Breast epithelium (tissue), 4 donors: ENCODE measurements around the gene KIF12. TPM values are rescaled to one million over a fixed set of nuclear protein-coding genes. Genes with fewer than 3 reads are reported as not detected.

Source experiments
- DNase-seq, 2 donors: peaks; one replicate each; pipeline ENCODE4 v3.0.0-alpha.2; 2019; ENCODE audit warnings: low spot score in 2 of 2
- H3K27ac ChIP-seq, 2 donors: fragments of 200-600 bp; sonication (generic) in 1 of 2; one replicate each; pipeline ENCODE4 v1.5.1; 2016 to 2019; ENCODE audit warnings: mild to moderate bottlenecking in 1 of 2
- H3K27me3 ChIP-seq, 2 donors: fragments of 200-600 bp; sonication (generic) in 1 of 2; one replicate each; pipeline versions ENCODE4 v1.5.1 to v1.6.0; 2017 to 2019; ENCODE audit warnings: control low read depth in 1 of 2, mild to moderate bottlenecking in 1 of 2
- H3K36me3 ChIP-seq: fragments of 200-600 bp; one replicate; pipeline ENCODE4 v1.5.1; 2019
- H3K4me1 ChIP-seq, 2 donors: fragments of 200-600 bp; sonication (generic); one replicate each; pipeline ENCODE4 v1.5.1; 2016 to 2019; ENCODE audit warnings: control low read depth in 1 of 2
- H3K4me3 ChIP-seq, 3 donors: fragments of 200-600 bp; sonication (generic); 1 replicate in 2 of 3; 2 replicates in 1 of 3; pipeline ENCODE4 v1.5.1; 2016 to 2019; ENCODE audit warnings: mild to moderate bottlenecking in 3 of 3, moderate library complexity in 2 of 3
- H3K9me3 ChIP-seq, 2 donors: fragments of 200-600 bp; sonication (generic) in 1 of 2; one replicate each; pipeline ENCODE4 v1.5.1; 2016 to 2019; ENCODE audit warnings: control low read depth in 1 of 2
- CTCF ChIP-seq, 3 donors: fragments of 450-650 bp; IDR thresholded peaks; one replicate each; pipeline ENCODE4 v1.5.1; 2016 to 2017; ENCODE audit warnings: antibody characterized with exemption in 3 of 3, mild to moderate bottlenecking in 3 of 3, moderate library complexity in 3 of 3
- POLR2A ChIP-seq: fragments of 450-650 bp; IDR thresholded peaks from one replicate; pipeline ENCODE4 v1.6.1; 2016; ENCODE audit warnings: antibody characterized with exemption, mild to moderate bottlenecking, moderate library complexity
- POLR2AphosphoS5 ChIP-seq, 3 donors: sonication (generic); formaldehyde crosslinking; IDR thresholded peaks; one replicate each; pipeline ENCODE4 v1.6.1; 2017; ENCODE audit warnings: antibody characterized with exemption in 3 of 3
- intact Hi-C: fragments of 100-400 bp; cut with DNase I; formaldehyde crosslinking; loops from one replicate; pipeline ENCODE4 v1.15.1; 2023; ENCODE audit warnings: low total_unique reads
- total RNA-seq, 3 donors: library from RNA; depleted of rRNA; stranded (reverse); fragments of >200 nt; gene quantifications; one replicate each; pipeline ENCODE4 v1.1.0, GENCODE V29; 2016

KIF12 gene
- total RNA-seq, 3 donors from 2014 or later: 14.4 to 34.4 TPM; not detected in 1

- intact Hi-C loops: no loop called here
- Histone ChIP-seq H3K27ac (no peak overlapping the region), H3K9me3 (no peaks in the 10 kb centered on the region), H3K4me1 (no peaks in the 10 kb centered on the region), H3K4me3 (no peak overlapping the region), H3K27me3 (no peaks in the 10 kb centered on the region), H3K36me3 (no peaks in the 10 kb centered on the region)
- DNase-seq: no peak
- TF ChIP-seq POLR2AphosphoS5 (IDR thresholded peaks at IDR 0.05) (no peak), CTCF (IDR thresholded peaks at IDR 0.05) (no peak), POLR2A (no peak)
Observed at GRCh38 chr9:114092336-114092735, 6.8 kb downstream of the KIF12 start.

DNA sequence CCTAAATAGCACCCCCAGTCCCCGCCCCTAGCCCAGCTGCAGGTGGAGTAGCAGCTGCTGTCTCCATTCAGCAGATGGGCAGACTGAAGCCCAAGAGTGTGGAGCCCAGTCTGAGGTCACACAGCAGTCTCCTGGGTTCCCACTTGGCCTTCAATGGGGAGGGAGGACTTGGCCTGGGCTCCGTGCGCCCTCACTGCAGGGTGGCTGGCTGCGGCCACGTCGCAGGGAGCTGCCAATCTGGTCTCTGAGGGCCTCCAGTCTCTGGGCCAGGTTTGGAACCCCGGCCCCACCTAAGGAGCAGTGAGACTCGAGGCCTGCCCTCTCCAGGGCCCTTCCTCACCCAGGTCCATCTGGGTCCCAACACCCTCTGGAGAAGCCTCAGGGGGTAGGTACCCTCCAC is 7.4 kb downstream of the KIF12 start:
- Histone ChIP-seq H3K9me3 (no peaks in the 10 kb centered on the region), H3K27me3 (no peaks in the 10 kb centered on the region), H3K4me1 (no peaks in the 10 kb centered on the region), H3K27ac (no peak overlapping the region), H3K4me3 (no peak overlapping the region), H3K36me3 (no peaks in the 10 kb centered on the region)
- TF ChIP-seq CTCF (IDR thresholded peaks at IDR 0.05) (no peak), POLR2A (no peak), POLR2AphosphoS5 (IDR thresholded peaks at IDR 0.05) (no peak)
- no peak for DNase-seq
- intact Hi-C loops: no loop called here

GRCh38 chr9:114090798-114091197 is 8.3 kb downstream of the KIF12 start:
- Histone ChIP-seq H3K4me3 (no peak overlapping the region), H3K9me3 (no peaks in the 10 kb centered on the region), H3K36me3 (no peaks in the 10 kb centered on the region), H3K27me3 (no peaks in the 10 kb centered on the region), H3K4me1 (no peaks in the 10 kb centered on the region), H3K27ac (no peak overlapping the region)
- intact Hi-C loops: no loop called here
- DNase-seq: no peak
- no peak for TF ChIP-seq POLR2AphosphoS5 (IDR thresholded peaks at IDR 0.05)
- no peak for TF ChIP-seq CTCF (IDR thresholded peaks at IDR 0.05)
- no peak for TF ChIP-seq POLR2A

DNA sequence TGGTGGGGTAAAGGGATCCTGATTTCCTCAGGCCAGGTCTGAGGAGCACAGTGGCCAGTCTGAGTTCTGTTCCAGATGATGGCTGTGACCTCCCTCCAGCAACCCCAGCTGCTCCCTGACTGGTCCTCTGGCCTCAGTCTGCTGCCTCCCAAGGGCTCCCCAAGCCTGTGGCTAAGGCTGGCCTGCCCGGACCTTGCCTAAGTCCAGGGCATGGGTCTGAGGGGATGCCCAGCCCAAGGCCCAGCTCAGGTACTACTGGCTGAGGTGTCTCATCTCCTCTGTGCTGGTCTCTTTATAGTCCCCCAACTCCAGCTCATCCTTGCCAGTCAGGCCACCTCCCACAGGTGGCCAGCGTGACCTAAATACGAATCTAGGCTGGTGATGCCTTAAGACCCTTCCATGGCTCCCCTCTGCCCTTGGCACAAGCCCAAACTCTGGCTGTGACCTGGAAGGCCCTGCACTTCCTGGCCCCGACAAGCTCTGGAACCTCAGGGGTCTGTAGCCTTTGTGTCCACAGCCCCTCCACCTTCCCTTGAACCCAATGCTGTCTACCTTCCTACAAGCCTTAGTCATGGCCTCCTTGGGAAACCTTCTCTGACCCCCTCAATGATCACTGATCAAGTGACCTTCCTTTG is 9.8 kb downstream of the KIF12 start:
- H3K27ac ChIP-seq: no peak overlapping the region
- no peaks in the 10 kb centered on the region for H3K36me3 ChIP-seq
- H3K9me3 ChIP-seq: no peaks in the 10 kb centered on the region
- H3K4me1 ChIP-seq: no peaks in the 10 kb centered on the region
- TF ChIP-seq CTCF (IDR thresholded peaks at IDR 0.05) (no peak), POLR2AphosphoS5 (IDR thresholded peaks at IDR 0.05) (no peak), POLR2A (no peak)
- DNase-seq: no peak
- intact Hi-C loops: no loop called here
- H3K4me3 ChIP-seq: no peak overlapping the region
- H3K27me3 ChIP-seq: no peaks in the 10 kb centered on the region

DNA sequence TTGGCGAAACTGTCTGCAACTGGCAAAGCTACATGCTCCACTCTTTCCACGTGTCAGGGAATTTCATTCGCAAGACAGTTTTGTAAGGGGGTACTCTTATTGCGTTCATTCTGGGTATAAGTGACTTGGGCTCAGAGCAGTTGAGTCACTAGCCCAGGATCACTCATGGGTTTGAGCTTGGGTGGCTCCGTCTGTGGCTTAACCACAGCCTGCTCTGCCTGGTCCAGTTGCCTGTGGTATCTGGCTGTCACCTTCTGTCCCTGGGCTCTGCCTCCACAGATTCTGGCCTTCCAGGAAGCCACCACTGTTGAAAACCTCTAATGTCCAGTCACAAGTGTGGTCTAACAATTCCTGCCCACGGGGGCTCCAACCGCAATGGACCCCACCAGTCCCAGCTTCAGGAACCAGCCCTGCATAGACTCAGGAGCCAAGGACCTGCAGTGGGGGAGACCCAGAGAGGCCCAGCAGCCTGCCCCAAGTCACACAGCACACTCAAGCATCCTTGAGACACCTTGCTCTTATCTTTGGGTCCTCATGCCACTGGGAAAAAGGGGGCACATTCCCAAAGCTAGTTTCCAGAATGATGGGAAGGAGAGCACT is 10.4 kb downstream of the KIF12 start:
- Histone ChIP-seq H3K27me3 (no peaks in the 10 kb centered on the region), H3K27ac (no peak overlapping the region), H3K4me1 (no peaks in the 10 kb centered on the region), H3K4me3 (no peak overlapping the region), H3K36me3 (no peaks in the 10 kb centered on the region), H3K9me3 (no peaks in the 10 kb centered on the region)
- no peak for TF ChIP-seq CTCF (IDR thresholded peaks at IDR 0.05)
- TF ChIP-seq POLR2AphosphoS5 (IDR thresholded peaks at IDR 0.05): no peak
- no peak for TF ChIP-seq POLR2A
- DNase-seq: no peak
- intact Hi-C loops: no loop called here
